DMS153 (cell line): Measurements from ENCODE around the gene SAPCD1.

Experiments
- DNase-seq: peaks from one replicate; lab custom pipeline; 2025; lab: John Stamatoyannopoulos, UW

Gene SAPCD1

DNA sequence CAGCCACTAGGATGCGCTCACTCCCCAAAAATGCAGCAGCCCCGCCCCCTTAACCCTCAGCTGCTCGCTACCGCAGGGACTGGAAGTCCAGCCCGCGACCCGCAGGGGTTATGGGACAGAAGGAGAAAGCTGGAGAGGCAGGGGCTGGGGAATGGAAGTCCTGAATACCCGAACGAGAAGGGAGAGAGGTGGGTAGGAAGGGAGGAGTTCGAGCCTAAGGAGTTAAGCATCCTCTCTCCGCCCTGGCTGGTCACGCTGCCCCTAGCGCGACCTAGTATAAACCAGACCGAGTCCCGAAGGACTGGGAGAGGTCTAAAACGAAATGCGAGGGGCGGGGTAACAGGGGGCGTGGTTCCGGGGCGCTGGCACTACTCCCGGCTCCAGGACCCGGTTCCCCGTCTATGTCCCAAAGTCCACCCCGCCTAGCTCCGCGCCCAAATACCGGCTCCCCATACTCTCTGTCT lies 32.9 kb upstream of the SAPCD1 start:
- DNase-seq, result peak; percentile 86

- DNase-seq, result peak; percentile 51
These were observed 32.4 kb upstream of the SAPCD1 start for GRCh38 chr6:31729979-31730630.

DNA sequence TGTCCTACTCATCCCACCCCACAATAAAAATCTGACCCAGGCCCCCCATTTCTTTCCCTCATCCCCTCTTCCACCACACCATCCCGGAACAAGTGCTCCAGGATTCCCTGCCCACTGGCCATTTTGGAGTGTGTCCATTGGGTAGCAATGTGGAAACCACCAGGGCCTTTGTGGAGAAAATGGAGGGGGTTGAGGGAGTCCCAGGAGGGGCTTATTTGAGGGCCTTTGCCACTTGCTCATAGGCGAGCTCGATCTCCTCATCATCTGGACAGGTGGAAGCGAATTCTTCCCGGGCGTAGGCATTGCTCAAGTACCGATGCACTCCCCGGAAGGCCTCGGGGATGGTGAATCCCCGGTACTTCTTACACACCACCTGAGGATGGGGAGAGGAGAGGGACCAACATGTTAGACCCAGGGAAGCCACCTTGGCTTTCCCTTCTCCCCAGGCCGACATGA lies 31.8 kb upstream of the SAPCD1 start:
- DNase-seq, result no peak

- no peak for DNase-seq
These were observed 30.4 kb upstream of the SAPCD1 start for GRCh38 chr6:31732029-31732428.

GRCh38 chr6:31733734-31734133 lies 28.7 kb upstream of the SAPCD1 start:
- DNase-seq, result no peak

DNA sequence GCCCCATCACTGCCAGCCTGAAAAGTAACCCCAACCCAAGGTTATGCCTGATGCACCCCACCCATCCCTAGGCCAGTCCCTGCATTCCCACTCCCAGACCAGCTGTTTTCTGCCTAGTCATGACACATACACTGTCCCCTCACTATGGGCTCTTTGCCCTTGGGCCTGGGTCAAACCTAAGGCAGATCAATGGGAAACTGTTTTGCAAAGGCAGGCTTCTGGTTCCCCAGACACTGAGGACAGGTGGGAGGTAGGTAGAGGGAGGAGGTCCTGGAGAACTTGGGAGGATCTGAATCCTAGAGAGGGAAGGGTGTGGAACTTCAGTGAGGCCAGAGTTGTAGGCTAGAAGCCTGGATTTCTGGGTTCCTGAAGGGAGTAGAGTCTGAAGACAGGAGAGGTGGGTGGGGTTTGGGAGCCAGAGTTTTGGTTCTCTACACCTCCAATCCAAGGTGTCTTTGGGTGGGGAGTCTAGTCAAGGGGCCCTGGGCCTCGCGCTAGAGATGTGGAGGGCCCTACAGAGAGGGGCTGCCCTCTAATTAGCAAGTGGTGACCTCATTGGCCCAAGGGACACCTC lies 28.1 kb upstream of the SAPCD1 start:
- DNase-seq, result no peak

DNA sequence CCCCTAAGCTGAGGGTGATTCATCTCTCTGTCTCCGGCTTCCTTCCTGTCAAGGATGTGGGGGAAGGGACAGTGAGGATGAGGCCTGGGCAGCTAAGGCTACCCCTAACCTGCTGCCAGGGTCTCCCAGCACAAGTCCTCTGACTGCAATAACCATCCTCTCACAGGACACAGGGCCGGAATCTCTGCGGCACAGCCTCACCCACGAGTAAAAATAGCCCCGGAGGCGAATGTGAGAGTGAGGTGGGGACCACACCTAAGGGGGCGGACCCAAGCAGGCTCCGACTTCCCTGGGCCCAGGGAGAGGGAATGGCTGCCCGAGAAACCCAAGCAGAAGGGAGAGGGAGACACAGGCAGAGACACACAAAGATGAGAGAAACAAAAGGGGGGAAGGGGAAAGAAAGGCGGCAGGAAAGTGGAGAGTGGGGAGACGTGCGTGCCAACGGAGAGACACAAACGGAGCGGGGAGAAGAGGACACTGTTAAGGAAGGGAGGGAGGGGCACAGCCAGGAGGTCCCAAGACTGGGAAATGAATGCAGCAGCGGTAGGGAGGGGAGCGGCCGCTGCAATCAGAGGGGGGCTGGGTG lies 27.5 kb upstream of the SAPCD1 start:
- DNase-seq, result no peak

GRCh38 chr6:31736021-31736767 lies 26.3 kb upstream of the SAPCD1 start, which contains the start of gene CLIC1:
Gene CLIC1 (minus strand): TSS chr6:31736530. CDS start chr6:31736300, 230 bp downstream.
- DNase-seq, result peak; percentile 82

DNA sequence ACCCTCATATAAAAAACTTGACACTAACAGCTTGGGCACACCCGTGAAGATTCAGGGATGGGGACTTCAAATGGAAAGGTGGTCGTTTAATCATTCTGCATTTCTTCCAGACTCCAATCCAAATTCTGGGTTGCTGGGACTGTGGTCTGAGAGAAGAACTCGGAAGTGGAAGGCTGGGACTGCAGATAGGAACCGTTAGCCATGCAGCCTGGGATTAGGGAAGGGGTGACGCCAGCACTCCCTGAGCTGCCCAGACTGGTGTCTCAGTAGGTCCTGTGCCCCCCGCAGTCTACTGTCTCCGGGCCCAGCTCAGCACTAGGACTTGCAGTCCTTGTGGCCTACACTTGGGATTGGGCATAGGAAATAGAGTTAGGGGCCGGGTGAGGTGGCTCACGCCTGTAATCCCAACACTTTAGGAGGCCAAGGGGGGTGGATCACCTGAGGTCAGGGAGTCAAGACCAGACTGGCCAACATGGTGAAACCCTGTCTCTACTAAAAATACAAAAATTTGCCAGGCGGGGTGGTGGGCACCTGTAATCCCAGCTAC lies 25.6 kb upstream of the SAPCD1 start:
- DNase-seq, result no peak

- DNase-seq, result peak; percentile 72
These were observed 25.0 kb upstream of the SAPCD1 start for GRCh38 chr6:31737315-31737990.

DNA sequence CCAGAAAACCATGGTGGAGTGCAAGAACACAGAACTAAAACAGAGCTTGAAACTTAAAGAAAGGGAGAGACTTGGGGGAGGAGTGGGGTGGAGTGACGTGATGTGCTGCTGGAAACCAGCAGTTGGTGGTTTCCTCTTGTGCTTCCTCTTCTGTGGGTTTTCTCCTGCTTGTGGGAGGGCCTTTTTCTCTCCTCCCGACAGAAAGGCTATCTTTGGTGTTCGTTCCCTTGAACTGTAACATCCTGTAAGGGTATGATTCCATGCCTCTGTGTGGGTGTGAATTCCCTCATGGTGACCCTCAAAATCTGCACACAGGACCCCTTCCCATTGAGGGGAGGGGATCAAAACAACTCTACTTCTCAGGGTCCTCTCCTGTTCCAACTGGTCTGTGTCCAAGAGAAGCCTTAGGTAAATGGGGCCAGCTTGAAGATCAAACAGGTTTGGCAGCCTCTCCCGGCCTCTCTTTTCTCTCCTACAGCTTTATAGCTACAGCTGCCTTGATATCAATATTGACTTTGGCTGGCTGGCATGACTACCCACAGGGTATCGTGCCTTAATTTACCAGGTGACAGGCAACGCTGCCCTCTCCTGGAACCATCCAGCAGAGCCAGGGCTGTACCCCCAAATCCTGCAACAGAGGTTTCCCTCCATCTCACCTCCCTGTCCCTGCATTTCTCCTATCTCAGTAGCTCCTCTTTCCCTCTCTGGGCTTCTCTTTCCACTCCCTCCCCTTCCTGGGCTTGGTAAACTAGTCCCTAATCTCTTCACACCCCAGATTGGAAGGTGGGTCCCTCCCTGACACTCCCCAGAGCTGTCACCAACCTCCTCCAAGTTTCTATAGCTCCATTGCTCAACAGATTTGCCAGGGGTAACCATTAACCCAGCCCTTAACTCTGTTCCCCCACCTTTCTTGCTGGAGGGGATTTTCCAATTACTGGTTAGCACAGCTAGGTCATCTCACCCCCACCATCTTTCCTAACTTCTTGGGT lies 24.2 kb upstream of the SAPCD1 start:
- DNase-seq, result peak; percentile 95

DNA sequence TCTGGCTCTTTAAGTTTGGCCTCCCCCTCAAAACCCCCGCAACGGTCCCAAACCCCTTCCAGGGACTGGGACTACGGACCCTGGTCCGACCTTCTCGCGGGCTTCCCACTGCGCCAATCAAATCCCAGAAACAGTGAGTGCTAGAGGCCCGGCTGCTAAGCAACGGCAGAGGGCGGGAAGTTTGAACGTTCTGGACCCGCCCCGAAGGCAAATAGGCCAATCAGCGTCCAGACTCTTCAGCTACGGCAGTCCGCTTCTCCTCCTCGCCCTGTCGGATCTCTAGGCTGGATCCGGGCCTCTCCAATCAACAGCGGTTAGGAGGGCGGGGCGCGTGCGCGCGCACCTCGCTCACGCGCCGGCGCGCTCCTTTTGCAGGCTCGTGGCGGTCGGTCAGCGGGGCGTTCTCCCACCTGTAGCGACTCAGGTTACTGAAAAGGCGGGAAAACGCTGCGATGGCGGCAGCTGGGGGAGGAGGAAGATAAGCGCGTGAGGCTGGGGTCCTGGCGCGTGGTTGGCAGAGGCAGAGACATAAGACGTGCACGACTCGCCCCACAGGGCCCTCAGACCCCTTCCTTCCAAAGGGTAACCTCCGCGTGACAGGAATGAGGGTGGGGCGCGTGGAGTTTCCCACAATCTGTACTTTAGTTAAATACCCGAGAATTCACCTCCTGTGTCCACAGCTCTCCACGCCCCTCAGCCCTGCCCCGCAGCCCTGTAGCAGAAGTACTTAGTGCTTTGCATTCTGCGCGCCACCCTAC lies 22.6 kb upstream of the SAPCD1 start, which contains the start of gene MSH5:
Gene MSH5 (plus strand): TSS at position 367 of the 758 bp plus-strand sequence. CDS start 462 bp downstream, outside the sequence.
- DNase-seq, result peak; percentile 99

DNA sequence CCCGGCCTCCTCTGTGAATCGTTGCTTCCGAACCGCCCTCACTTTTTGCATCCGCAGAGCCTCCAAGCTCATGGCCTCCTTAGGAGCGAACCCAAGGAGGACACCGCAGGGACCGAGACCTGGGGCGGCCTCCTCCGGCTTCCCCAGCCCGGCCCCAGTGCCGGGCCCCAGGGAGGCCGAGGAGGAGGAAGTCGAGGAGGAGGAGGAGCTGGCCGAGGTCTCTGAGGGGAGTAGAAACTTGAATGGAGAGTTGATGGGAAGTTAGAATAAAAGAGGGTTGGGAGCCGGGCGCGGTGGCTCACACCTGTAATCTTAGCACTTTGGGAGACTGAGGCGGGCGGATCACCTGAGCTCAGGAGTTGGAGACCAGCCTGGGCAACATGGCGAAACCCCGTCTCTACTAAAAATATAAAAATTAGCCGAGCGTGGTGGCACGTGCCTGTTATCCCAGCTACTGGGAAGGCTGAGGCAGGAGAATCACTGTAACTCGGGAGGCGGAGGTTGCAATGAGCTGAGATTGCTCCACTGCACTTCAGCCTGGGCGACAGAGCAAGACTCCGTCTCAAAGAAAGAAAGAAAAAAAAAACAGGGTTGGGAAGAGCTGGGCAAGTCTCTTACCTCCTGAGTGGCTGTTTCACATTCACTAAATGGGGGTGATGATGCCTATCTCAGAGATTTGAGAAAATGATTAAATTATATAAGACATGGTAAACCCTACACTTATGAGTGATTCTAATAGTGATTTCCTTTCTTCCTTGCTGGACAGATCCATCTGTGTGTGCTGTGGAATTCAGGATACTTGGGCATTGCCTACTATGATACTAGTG lies 21.8 kb upstream of the SAPCD1 start:
- DNase-seq, result no peak

DNA sequence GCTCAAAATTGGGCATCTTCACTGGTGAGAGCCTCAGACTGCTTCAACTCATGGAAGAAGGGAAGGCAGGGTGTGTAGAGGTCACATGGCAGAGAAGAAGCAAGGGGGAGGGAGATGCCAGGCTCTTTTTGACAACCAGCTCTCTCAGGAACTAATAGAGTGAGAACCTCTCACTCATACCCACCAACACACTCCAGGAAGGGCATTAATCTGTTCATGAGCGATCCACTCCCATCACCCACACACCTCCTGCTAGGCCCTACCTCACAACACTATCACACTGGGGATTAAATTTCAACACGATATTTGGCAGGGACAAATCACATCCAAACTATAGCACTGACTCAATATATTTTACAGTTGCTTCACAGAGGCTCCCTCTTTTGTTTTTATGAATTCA lies 20.6 kb upstream of the SAPCD1 start:
- no peak for DNase-seq

DNA sequence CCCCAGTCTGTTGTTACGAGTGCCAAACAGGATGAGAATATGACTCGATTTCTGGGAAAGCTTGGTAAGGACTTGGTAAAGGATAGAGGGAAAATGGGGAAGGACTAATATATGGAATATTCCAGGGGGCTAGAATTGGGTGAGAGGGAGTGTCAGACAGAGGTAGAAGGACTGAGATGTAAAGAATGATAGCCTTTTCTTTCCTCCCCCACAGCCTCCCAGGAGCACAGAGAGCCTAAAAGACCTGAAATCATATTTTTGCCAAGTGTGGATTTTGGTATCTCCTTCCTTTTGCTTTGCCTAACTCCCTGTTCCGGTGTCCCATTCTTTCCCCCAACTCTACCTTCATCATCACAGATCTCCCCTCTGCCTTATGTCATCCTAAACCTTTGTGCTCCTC lies 19.6 kb upstream of the SAPCD1 start:
- DNase-seq, result no peak

DNA sequence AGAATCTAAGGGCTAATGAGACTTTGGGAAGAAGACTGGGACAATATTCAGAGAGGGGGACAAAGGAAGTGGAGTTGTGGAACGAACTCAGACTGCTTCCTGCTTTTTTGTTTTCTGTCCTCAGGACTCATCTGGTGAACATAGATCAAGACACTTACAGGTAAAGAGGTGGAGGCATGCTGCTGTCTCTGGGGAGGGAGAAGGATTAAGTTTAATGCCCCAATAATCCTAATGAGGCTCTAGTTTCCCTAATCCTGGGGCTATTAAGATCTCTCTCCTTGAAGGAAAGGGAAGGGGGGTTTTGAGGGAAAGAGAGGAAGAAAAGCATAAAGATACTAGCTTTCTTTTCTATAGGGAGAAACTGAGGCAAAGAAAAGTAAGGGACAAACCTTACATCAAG lies 18.0 kb upstream of the SAPCD1 start:
- DNase-seq, result no peak

DNA sequence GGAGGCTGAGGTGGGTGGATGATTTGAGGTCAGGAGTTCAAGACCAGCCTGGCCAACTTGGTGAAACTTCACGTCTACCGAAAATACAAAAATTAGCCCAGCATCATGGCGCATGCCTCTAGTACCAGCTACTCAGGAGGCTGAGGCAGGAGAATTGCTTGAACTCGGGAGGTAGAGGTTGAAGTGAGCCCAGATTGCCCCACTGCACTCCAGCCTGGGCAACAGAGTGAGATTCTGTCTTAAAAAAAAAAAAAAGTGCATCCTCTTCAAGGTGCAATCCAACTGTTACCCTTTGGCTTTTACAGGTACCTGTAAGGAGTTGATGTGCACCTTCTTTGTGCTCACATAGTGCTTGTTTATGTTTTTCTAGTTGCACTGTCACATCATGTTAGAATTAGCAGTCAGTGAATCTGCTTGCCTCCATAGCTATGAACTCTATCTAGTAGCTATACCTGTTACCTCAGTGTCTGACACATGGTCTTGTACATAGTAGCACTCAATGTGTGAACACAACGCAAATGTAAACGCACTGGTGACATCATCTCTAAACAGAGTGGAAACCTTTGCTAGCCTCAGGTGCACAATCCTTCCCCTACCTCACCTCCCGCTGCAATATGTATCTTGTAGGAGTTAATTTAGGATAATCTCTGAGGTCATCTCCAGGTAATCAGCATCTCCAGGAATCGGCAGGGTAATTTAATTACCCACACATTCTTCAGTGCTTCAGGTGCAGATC lies 13.0 kb upstream of the SAPCD1 start:
- no peak for DNase-seq

DNA sequence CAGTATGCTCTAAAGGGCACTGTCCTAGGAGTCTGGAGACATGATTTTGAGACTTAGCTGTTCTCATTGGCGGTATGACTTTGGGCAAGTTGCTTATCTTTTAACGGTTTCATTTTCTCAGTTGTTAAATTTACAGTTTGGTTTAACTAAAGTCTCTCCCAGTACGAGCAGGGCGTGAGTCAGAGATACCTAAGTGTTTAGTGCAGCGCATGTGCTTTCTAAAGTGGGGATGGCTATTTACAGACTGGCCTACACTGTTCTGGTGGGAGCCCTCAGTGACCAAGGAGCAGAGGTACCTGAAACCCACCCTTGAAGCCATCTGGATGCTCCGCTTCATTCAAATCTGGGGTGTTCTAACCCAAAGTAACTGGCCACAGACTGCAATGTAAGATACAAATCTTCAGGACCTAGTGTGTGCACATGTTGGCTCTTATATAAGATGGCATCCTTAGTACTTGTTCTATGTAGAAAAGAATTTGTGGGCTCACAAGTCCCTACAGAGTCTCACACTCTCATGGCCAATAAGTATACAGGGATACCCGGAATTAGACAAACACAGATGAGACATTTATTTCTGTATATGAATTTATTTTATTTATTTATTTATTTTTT lies 11.9 kb upstream of the SAPCD1 start:
- DNase-seq, result no peak
